H9 (cell line): ENCODE measurements around the gene CACNA1I. TPM values are rescaled to one million over a fixed set of nuclear protein-coding genes. Genes with fewer than 3 reads are reported as not detected.

Experiments used
- DNase-seq: peaks from one replicate; pipeline ENCODE4 v3.0.0-alpha.2; 2017
- H2AFZ ChIP-seq: one replicate; pipeline ENCODE4 v1.6.1; 2013; ENCODE audit warnings: mild to moderate bottlenecking, low read length, control low read depth, moderate library complexity
- H2AK5ac ChIP-seq: 2 replicates; pipeline ENCODE4 v1.6.1; 2013; ENCODE audit warnings: low read length, control low read depth, mixed read lengths; ENCODE audit not compliant: insufficient read length
- H2BK120ac ChIP-seq: one replicate; pipeline ENCODE4 v1.6.1; 2013; ENCODE audit warnings: low read depth, mild to moderate bottlenecking, low read length, control low read depth, inconsistent platforms; ENCODE audit not compliant: poor library complexity, severe bottlenecking
- H2BK12ac ChIP-seq: 2 replicates; pipeline ENCODE4 v1.6.1; 2013; ENCODE audit warnings: low read length, control low read depth, mixed read lengths, low read depth; ENCODE audit not compliant: insufficient read length
- H2BK15ac ChIP-seq: 2 replicates; pipeline ENCODE4 v1.6.1; 2013; ENCODE audit warnings: low read depth, low read length, control low read depth
- H2BK20ac ChIP-seq: one replicate; pipeline ENCODE4 v1.6.1; 2013; ENCODE audit warnings: low read depth, mild to moderate bottlenecking, low read length, control low read depth, inconsistent platforms; ENCODE audit not compliant: poor library complexity, severe bottlenecking
- H2BK5ac ChIP-seq: 2 replicates; pipeline ENCODE4 v1.6.1; 2013; ENCODE audit warnings: low read length, control low read depth, mixed read lengths; ENCODE audit not compliant: insufficient read length
- H3K14ac ChIP-seq: 2 replicates; pipeline ENCODE4 v1.6.1; 2013; ENCODE audit warnings: low read length, control low read depth; ENCODE audit not compliant: insufficient read depth
- H3K18ac ChIP-seq: 2 replicates; pipeline ENCODE4 v1.6.1; 2013; ENCODE audit warnings: low read depth, mild to moderate bottlenecking, mixed read lengths, low read length, control low read depth; ENCODE audit not compliant: insufficient read length
- H3K23ac ChIP-seq: 2 replicates; pipeline ENCODE4 v1.6.1; 2013; ENCODE audit warnings: low read length, control low read depth, mixed read lengths, low read depth; ENCODE audit not compliant: insufficient read length
- H3K23me2 ChIP-seq: 2 replicates; pipeline ENCODE4 v1.6.1; 2013; ENCODE audit warnings: low read depth, mild to moderate bottlenecking, mixed read lengths, low read length, control low read depth; ENCODE audit not compliant: insufficient read length, poor library complexity, severe bottlenecking
- H3K27ac ChIP-seq: 2 replicates; pipeline ENCODE4 v1.5.1; 2013; ENCODE audit warnings: low read length, control low read depth, mixed read lengths, low read depth; ENCODE audit not compliant: insufficient read length
- H3K27me3 ChIP-seq: 2 replicates; pipeline ENCODE4 v1.6.1; 2013; ENCODE audit warnings: low read length, control low read depth, inconsistent platforms; ENCODE audit not compliant: insufficient read depth
- H3K4ac ChIP-seq: 2 replicates; pipeline ENCODE4 v1.6.1; 2013; ENCODE audit warnings: low read depth, mild to moderate bottlenecking, control low read depth, inconsistent platforms, low read length, moderate library complexity
- H3K4me1 ChIP-seq: 2 replicates; pipeline ENCODE4 v1.6.1; 2013; ENCODE audit warnings: low read length, control low read depth, inconsistent platforms; ENCODE audit not compliant: insufficient read depth
- H3K4me2 ChIP-seq: 2 replicates; pipeline ENCODE4 v1.6.1; 2013; ENCODE audit warnings: low read length, control low read depth, mixed read lengths; ENCODE audit not compliant: insufficient read length, insufficient read depth
- H3K56ac ChIP-seq: 2 replicates; pipeline ENCODE4 v1.6.1; 2013; ENCODE audit warnings: low read depth, mild to moderate bottlenecking, mixed read lengths, low read length, control low read depth; ENCODE audit not compliant: insufficient read length
- H3K79me1 ChIP-seq: 2 replicates; pipeline ENCODE4 v1.6.1; 2013; ENCODE audit warnings: low read depth, mild to moderate bottlenecking, moderate library complexity, low read length, control low read depth, inconsistent platforms; ENCODE audit not compliant: insufficient read depth, poor library complexity, severe bottlenecking
- H3K79me2 ChIP-seq: 2 replicates; pipeline ENCODE4 v1.6.1; 2013; ENCODE audit warnings: low read length, control low read depth, inconsistent platforms; ENCODE audit not compliant: insufficient read depth
- H3K9ac ChIP-seq: 2 replicates; pipeline ENCODE4 v1.6.1; 2013; ENCODE audit warnings: low read length, control low read depth, mixed read lengths; ENCODE audit not compliant: insufficient read length; ENCODE audit errors: extremely low read depth
- H3K9me3 ChIP-seq: one replicate; pipeline ENCODE4 v1.6.1; 2013; ENCODE audit warnings: low read depth, low read length, inconsistent platforms; ENCODE audit not compliant: control insufficient read depth
- H3T11ph ChIP-seq: one replicate; pipeline ENCODE4 v1.6.1; 2013; ENCODE audit warnings: mild to moderate bottlenecking, low read length, control low read depth, inconsistent platforms
- H4K20me1 ChIP-seq: one replicate; pipeline ENCODE4 v1.6.1; 2013; ENCODE audit not compliant: control insufficient read depth, insufficient read length, insufficient read depth
- H4K5ac ChIP-seq: 2 replicates; pipeline ENCODE4 v1.6.1; 2013; ENCODE audit warnings: low read depth, mild to moderate bottlenecking, mixed read lengths, low read length, control low read depth; ENCODE audit not compliant: insufficient read length
- H4K8ac ChIP-seq: replicated peaks from 2 replicates; pipeline ENCODE4 v1.6.1; 2013; ENCODE audit warnings: low read length, control low read depth, mixed read lengths, low read depth; ENCODE audit not compliant: insufficient read length
- H4K91ac ChIP-seq: 2 replicates; pipeline ENCODE4 v1.6.1; 2013; ENCODE audit warnings: low read depth, mild to moderate bottlenecking, moderate library complexity, mixed read lengths, low read length, control low read depth; ENCODE audit not compliant: insufficient read length
- H3K27ac Mint-ChIP-seq, 3 experiments: 2 replicates in 2 of 3; 3 replicates in 1 of 3; pipeline ENCODE4 v1.8.0; 2020 to 2021; ENCODE audit warnings: mixed read lengths in 3 of 3, mild to moderate bottlenecking in 1 of 3, moderate library complexity in 1 of 3
- H3K27me3 Mint-ChIP-seq: 2 replicates; pipeline ENCODE4 v1.8.0; 2021; ENCODE audit warnings: low read depth, mild to moderate bottlenecking, moderate library complexity, mixed read lengths
- H3K36me3 Mint-ChIP-seq, 3 experiments: 2 replicates in 2 of 3; 3 replicates in 1 of 3; pipeline ENCODE4 v1.8.0; 2020 to 2021; ENCODE audit warnings: low read depth in 3 of 3, mixed read lengths in 3 of 3; ENCODE audit not compliant: insufficient read depth in 1 of 3
- H3K4me1 Mint-ChIP-seq, 2 experiments: 2 replicates each; pipeline ENCODE4 v1.8.0; 2020; ENCODE audit warnings: mixed read lengths in 2 of 2
- H3K4me3 Mint-ChIP-seq, 2 experiments: 2 replicates in 1 of 2; 3 replicates in 1 of 2; pipeline ENCODE4 v1.8.0; 2020 to 2021; ENCODE audit warnings: mild to moderate bottlenecking in 2 of 2, mixed read lengths in 2 of 2, moderate library complexity in 1 of 2
- H3K9me3 Mint-ChIP-seq, 2 experiments: 2 replicates in 1 of 2; 3 replicates in 1 of 2; pipeline ENCODE4 v1.8.0; 2020; ENCODE audit warnings: mild to moderate bottlenecking in 2 of 2, mixed read lengths in 2 of 2, moderate library complexity in 1 of 2
- WGBS: extraction: QIAGEN DNeasy Blood & Tissue Kit; methylation state at CpG from one replicate; pipeline ENCODE4 v1.1.7; 2013; ENCODE audit warnings: missing lambda C conversion rate, low lambda C conversion rate, mixed read lengths; ENCODE audit not compliant: insufficient read length; ENCODE audit errors: extremely low coverage; 5-methylcytosine and 5-hydroxymethylcytosine counted together
- total RNA-seq: library from RNA; stranded (reverse); gene quantifications from 2 replicates; pipeline ENCODE4 v1.2.1, GENCODE V29; 2021
- TF ChIP-seq, protein P1 (sequence below): fragments of 200-600 bp; sonication (generic); conservative IDR thresholded peaks from 3 replicates; pipeline ENCODE4 v1.8.0; 2021; ENCODE audit warnings: antibody characterized with exemption, mild to moderate bottlenecking

The CACNA1I gene
- total RNA-seq, 1 experiment from 2014 or later, result 0.50 TPM

DNA sequence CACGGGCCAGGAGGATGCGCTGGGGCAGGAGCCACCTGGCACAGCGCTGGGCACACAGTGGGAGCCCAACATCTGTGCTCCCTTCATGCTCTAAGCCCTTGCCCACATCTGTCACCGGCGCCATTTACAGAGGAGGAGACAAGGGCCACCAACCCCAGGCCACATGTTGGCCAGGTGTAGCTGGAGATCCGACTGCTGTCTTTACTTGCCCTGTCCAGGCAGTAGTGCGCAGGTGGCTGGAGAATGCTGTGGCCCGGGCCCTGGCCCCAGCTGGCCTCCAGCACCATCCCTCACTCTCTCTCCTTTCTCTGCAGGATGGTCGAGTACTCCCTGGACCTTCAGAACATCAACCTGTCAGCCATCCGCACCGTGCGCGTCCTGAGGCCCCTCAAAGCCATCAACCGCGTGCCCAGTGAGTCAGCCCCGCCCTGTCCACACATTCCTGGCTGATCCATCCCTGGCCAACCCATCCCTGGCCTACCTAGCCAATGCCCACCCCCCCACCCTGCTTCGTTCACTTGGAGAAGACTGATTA, 48.5 kb downstream of the CACNA1I start:
- Histone ChIP-seq H3K4me1 (peaks cover 2% of the 10 kb centered on the region; the same call in 1 of the 2 replicates), H3K56ac (no peak overlapping the region), H4K20me1 (no peaks in the 10 kb centered on the region), H3K14ac (no peak overlapping the region), H4K5ac (no peak overlapping the region), H2BK12ac (no peak overlapping the region), H3K23me2 (no peaks in the 10 kb centered on the region), H2BK20ac (no peak overlapping the region), H2AK5ac (no peak overlapping the region), H3K4ac (no peak overlapping the region), H4K8ac (no peak overlapping the region), H3K27me3 (no peaks in the 10 kb centered on the region; the same call in 1 of the 2 replicates), H2BK15ac (no peak overlapping the region), H3K4me2 (no peak overlapping the region), H3K18ac (no peak overlapping the region), H3K23ac (no peak overlapping the region), H3K79me2 (no peaks in the 10 kb centered on the region), H2BK120ac (no peak overlapping the region), H4K91ac (no peak overlapping the region), H2BK5ac (no peak overlapping the region), H3K9me3 (no peaks in the 10 kb centered on the region), H2AFZ (no peak overlapping the region), H3K27ac (no peak overlapping the region), H3T11ph (no peak overlapping the region), H3K79me1 (no peaks in the 10 kb centered on the region), H3K9ac (no peak overlapping the region)
- Mint-ChIP-seq H3K27me3 (peaks cover 24% of the 10 kb centered on the region), H3K36me3 (no peaks in the 10 kb centered on the region), H3K27ac (no peak overlapping the region), H3K4me1 (peaks cover 2 to 26% of the 10 kb centered on the region in 2 experiments; a peak in 3 of 4 replicates), H3K4me3 (no peak overlapping the region), H3K9me3 (no peaks in the 10 kb centered on the region; a peak in 2 of 5 replicates)
- WGBS, result no CpG with 5 or more reads among the region's 17 CpGs
- DNase-seq, result no peak
- TF ChIP-seq, protein P1, sequence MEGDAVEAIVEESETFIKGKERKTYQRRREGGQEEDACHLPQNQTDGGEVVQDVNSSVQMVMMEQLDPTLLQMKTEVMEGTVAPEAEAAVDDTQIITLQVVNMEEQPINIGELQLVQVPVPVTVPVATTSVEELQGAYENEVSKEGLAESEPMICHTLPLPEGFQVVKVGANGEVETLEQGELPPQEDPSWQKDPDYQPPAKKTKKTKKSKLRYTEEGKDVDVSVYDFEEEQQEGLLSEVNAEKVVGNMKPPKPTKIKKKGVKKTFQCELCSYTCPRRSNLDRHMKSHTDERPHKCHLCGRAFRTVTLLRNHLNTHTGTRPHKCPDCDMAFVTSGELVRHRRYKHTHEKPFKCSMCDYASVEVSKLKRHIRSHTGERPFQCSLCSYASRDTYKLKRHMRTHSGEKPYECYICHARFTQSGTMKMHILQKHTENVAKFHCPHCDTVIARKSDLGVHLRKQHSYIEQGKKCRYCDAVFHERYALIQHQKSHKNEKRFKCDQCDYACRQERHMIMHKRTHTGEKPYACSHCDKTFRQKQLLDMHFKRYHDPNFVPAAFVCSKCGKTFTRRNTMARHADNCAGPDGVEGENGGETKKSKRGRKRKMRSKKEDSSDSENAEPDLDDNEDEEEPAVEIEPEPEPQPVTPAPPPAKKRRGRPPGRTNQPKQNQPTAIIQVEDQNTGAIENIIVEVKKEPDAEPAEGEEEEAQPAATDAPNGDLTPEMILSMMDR, result no peak
